OCI-LY7 (cell line): ENCODE data around the gene MACF1. TPM values are rescaled to one million over a fixed set of nuclear protein-coding genes. Genes with fewer than 3 reads are reported as not detected.
"Not testable (repeated sequence)": the region's sequence is repeated elsewhere in the genome, so short reads cannot be mapped to it uniquely, and the experiment has no call there.

Experiments
- BruUV-seq: library from RNA; stranded (reverse); fragments of 400-500 nt; replicated peaks from 2 replicates; lab custom pipeline; 2021; lab: Mats Ljungman, UMichigan
- CTCF ChIA-PET: fragments of 300-600 bp; sonication (Branson Sonifier 250); formaldehyde crosslinking; loops from one replicate; lab custom pipeline; 2022; ENCODE audit warnings: antibody characterized with exemption; ENCODE audit not compliant: unreplicated experiment; lab: Charles Lee
- POLR2A ChIA-PET: fragments of 300-600 bp; sonication (Branson Sonifier 250); formaldehyde crosslinking; loops from one replicate; lab custom pipeline; 2022; ENCODE audit warnings: antibody characterized with exemption; lab: Charles Lee
- DNase-seq: peaks from one replicate; pipeline ENCODE4 v3.0.0-alpha.2; 2015; ENCODE audit warnings: low spot score
- H2AFZ ChIP-seq: fragments of 200-600 bp; sonication (generic), shearing (Covaris generic); 2 replicates; pipeline ENCODE4 v1.6.1; 2014; ENCODE audit warnings: mild to moderate bottlenecking, antibody characterized with exemption, low read length, moderate library complexity
- H3K27ac ChIP-seq: fragments of 200-600 bp; sonication (generic); 2 replicates; pipeline ENCODE4 v1.5.1; 2014; ENCODE audit warnings: mixed run types, low read depth, mild to moderate bottlenecking, moderate library complexity, low read length, inconsistent platforms; ENCODE audit not compliant: poor library complexity, severe bottlenecking
- H3K36me3 ChIP-seq: fragments of 200-600 bp; sonication (generic); 2 replicates; pipeline ENCODE4 v1.6.1; 2014; ENCODE audit warnings: mild to moderate bottlenecking, antibody characterized with exemption, low read length, moderate library complexity, mixed read lengths; ENCODE audit not compliant: insufficient read depth
- H3K4me1 ChIP-seq: fragments of 200-600 bp; sonication (generic); 2 replicates; pipeline ENCODE4 v1.5.1; 2014; ENCODE audit warnings: mild to moderate bottlenecking, low read length; ENCODE audit not compliant: insufficient read depth, poor library complexity, severe bottlenecking
- H3K4me2 ChIP-seq: fragments of 200-600 bp; sonication (generic); 2 replicates; pipeline ENCODE4 v1.6.1; 2014; ENCODE audit warnings: mild to moderate bottlenecking, low read length
- H3K4me3 ChIP-seq: fragments of 200-600 bp; sonication (generic); 2 replicates; pipeline ENCODE4 v1.5.1; 2014; ENCODE audit warnings: mild to moderate bottlenecking, low read depth, low read length; ENCODE audit not compliant: poor library complexity, severe bottlenecking
- H3K79me2 ChIP-seq: fragments of 200-600 bp; sonication (generic); 2 replicates; pipeline ENCODE4 v1.6.1; 2016; ENCODE audit warnings: low read depth, mild to moderate bottlenecking, low read length, moderate library complexity, mixed read lengths; ENCODE audit not compliant: insufficient read depth
- H3K9me2 ChIP-seq: fragments of 200-600 bp; sonication (generic); 2 replicates; pipeline ENCODE4 v1.6.1; 2016; ENCODE audit warnings: mild to moderate bottlenecking, low read length, mixed read lengths; ENCODE audit not compliant: insufficient read depth
- H3K9me3 ChIP-seq: fragments of 200-600 bp; sonication (generic); 2 replicates; pipeline ENCODE4 v1.6.1; 2014; ENCODE audit warnings: mild to moderate bottlenecking, mixed run types, low read length, mixed read lengths
- H4K20me1 ChIP-seq: fragments of 200-600 bp; sonication (generic); 2 replicates; pipeline ENCODE4 v1.6.1; 2014; ENCODE audit warnings: mild to moderate bottlenecking, antibody characterized with exemption, low read length, moderate library complexity, mixed read lengths; ENCODE audit not compliant: insufficient read depth
- EZH2phosphoT487 ChIP-seq: fragments of 200-600 bp; sonication (generic); IDR thresholded peaks from 2 replicates; pipeline ENCODE4 v1.6.1; 2018; ENCODE audit warnings: low read depth, borderline replicate concordance, mild to moderate bottlenecking, mixed run types, antibody characterized with exemption, low read length, moderate library complexity, mixed read lengths
- intact Hi-C: fragments of 100-400 bp; cut with micrococcal nuclease; formaldehyde crosslinking; loops from one replicate; pipeline ENCODE4 v1.10.0; 2022; ENCODE audit not compliant: unreplicated experiment
- total RNA-seq, 2 experiments: library from RNA; depleted of rRNA in 1 of 2; stranded (reverse); fragments of >200 nt in 1 of 2; shearing (Covaris generic) in 1 of 2; gene quantifications; 2 replicates each; pipeline ENCODE4 v1.2.3, GENCODE V29; 2014 to 2022
- TF ChIP-seq, protein P1 (sequence below): fragments of 200-600 bp; sonication (generic); conservative IDR thresholded peaks from 2 replicates; pipeline ENCODE4 v1.5.1; 2014; ENCODE audit warnings: mild to moderate bottlenecking, antibody characterized with exemption, low read length, moderate library complexity, mixed read lengths

Gene MACF1
- total RNA-seq, 2 experiments from 2014 or later = 211 to 220 TPM

DNA sequence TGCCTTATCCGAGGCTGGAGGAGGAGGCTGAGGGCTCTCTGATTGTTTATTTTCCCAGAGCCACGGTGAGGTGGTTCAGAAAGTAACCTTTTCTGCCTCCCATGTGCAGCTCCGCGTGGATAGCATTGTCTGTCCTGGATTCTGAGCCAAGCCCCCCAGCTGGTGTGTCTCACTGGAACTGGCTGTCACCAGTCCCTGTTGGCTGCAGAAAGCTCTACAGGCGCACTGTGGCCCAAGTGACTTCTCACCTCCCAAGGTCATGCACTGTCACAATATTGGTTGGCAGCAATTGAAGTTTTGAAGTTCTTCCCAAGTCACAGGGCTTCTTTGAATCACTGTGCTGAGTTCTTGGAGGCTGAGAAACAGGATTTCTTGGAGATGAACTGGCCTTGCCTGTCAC, 295.2 kb downstream of the MACF1 start:
- H4K20me1 ChIP-seq = no peaks in the 10 kb centered on the region
- H3K9me3 ChIP-seq = no peaks in the 10 kb centered on the region
- H3K27ac ChIP-seq = no peak overlapping the region
- no peaks in the 10 kb centered on the region for H3K79me2 ChIP-seq
- ChIA-PET CTCF (no interaction called here), POLR2A (no interaction called here)
- no peak overlapping the region for H2AFZ ChIP-seq
- no peak for DNase-seq
- no peaks in the 10 kb centered on the region for H3K9me2 ChIP-seq
- H3K4me2 ChIP-seq = no peak overlapping the region
- TF ChIP-seq, protein P1, sequence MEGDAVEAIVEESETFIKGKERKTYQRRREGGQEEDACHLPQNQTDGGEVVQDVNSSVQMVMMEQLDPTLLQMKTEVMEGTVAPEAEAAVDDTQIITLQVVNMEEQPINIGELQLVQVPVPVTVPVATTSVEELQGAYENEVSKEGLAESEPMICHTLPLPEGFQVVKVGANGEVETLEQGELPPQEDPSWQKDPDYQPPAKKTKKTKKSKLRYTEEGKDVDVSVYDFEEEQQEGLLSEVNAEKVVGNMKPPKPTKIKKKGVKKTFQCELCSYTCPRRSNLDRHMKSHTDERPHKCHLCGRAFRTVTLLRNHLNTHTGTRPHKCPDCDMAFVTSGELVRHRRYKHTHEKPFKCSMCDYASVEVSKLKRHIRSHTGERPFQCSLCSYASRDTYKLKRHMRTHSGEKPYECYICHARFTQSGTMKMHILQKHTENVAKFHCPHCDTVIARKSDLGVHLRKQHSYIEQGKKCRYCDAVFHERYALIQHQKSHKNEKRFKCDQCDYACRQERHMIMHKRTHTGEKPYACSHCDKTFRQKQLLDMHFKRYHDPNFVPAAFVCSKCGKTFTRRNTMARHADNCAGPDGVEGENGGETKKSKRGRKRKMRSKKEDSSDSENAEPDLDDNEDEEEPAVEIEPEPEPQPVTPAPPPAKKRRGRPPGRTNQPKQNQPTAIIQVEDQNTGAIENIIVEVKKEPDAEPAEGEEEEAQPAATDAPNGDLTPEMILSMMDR = no peak
- no peak for TF ChIP-seq EZH2phosphoT487
- no TSS peak for BruUV-seq
- H3K4me1 ChIP-seq = no peaks in the 10 kb centered on the region
- intact Hi-C loops = no loop called here
- no peaks in the 10 kb centered on the region for H3K36me3 ChIP-seq
- no peak overlapping the region for H3K4me3 ChIP-seq

DNA sequence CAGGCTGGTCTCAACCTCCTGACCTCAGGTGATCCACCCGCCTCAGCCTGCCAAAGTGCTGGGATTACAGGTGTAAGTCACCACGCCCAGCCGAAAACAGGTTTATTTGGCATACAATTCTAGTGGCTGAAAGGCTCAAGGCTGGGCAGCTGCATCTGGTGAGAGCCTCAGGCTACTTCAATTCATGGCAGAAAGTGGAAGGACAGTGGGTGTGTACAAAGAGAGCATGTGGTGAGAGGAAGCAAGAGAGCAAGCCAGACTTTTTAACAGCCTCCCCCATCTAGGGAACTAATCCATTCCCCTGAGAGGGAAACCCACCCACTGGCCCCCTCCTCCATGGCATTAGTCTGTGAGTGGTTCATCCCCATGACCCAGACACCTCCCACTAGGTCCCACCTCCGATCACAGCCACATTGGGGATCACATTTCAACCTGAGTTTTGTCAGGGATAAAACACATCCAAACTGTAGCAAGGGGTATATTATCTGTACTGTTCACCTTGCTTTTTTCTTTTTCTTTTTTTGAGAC, 296.4 kb downstream of the MACF1 start:
- no peak overlapping the region for H3K27ac ChIP-seq
- H3K9me2 ChIP-seq = no peaks in the 10 kb centered on the region
- POLR2A ChIA-PET = interaction anchor here (0.7 kb wide), 1 partner anchor 54 kb away, joined by 3 read pairs; no protein-coding TSS in a partner anchor
- no peaks in the 10 kb centered on the region for H3K79me2 ChIP-seq
- DNase-seq = no peak
- CTCF ChIA-PET = no interaction called here
- no peaks in the 10 kb centered on the region for H3K36me3 ChIP-seq
- no peak overlapping the region for H3K4me3 ChIP-seq
- no peak for TF ChIP-seq EZH2phosphoT487
- TF ChIP-seq, protein P1 = no peak
- intact Hi-C loops = no loop called here
- no peaks in the 10 kb centered on the region for H3K4me1 ChIP-seq
- no TSS peak for BruUV-seq
- H4K20me1 ChIP-seq = no peaks in the 10 kb centered on the region
- no peak overlapping the region for H2AFZ ChIP-seq
- H3K9me3 ChIP-seq = no peaks in the 10 kb centered on the region
- no peak overlapping the region for H3K4me2 ChIP-seq

GRCh38 chr1:39501666-39502065, 297.2 kb downstream of the MACF1 start:
- Histone ChIP-seq H3K79me2 (no peaks in the 10 kb centered on the region), H3K4me2 (no peak overlapping the region), H3K9me2 (no peaks in the 10 kb centered on the region), H3K27ac (no peak overlapping the region), H3K36me3 (no peaks in the 10 kb centered on the region), H3K4me1 (no peaks in the 10 kb centered on the region), H3K9me3 (no peaks in the 10 kb centered on the region), H3K4me3 (no peak overlapping the region), H4K20me1 (no peaks in the 10 kb centered on the region), H2AFZ (no peak overlapping the region)
- DNase-seq = no peak
- intact Hi-C loops = no loop called here
- ChIA-PET POLR2A (interaction anchor here (0.7 kb wide), 1 partner anchor 31 kb away, joined by 6 read pairs; no protein-coding TSS in a partner anchor), CTCF (no interaction called here)
- BruUV-seq = no TSS peak
- TF ChIP-seq, protein P1 = no peak

GRCh38 chr1:39504436-39504835, 299.9 kb downstream of the MACF1 start:
- H3K36me3 ChIP-seq, H3K4me3 ChIP-seq, BruUV-seq, H3K79me2 ChIP-seq, POLR2A ChIA-PET, H3K4me1 ChIP-seq, H4K20me1 ChIP-seq, CTCF ChIA-PET, DNase-seq, intact Hi-C loops, H3K4me2 ChIP-seq, H3K9me2 ChIP-seq, H3K27ac ChIP-seq, H2AFZ ChIP-seq, H3K9me3 ChIP-seq: not testable (repeated sequence)
